PC-9 (cell line): ENCODE measurements around the gene MCM3.

Experiments
- EZH2 ChIP-seq: fragments of 200-600 bp; sonication (generic); IDR thresholded peaks from 2 replicates; pipeline ENCODE4 v1.8.0; 2017; ENCODE audit warnings: antibody characterized with exemption, low read depth
- TF ChIP-seq, protein P1 (sequence below): fragments of 200-600 bp; sonication (generic); conservative IDR thresholded peaks from 2 replicates; pipeline ENCODE4 v1.6.1; 2017; ENCODE audit warnings: mixed run types, antibody characterized with exemption, mild to moderate bottlenecking, moderate library complexity

DNA sequence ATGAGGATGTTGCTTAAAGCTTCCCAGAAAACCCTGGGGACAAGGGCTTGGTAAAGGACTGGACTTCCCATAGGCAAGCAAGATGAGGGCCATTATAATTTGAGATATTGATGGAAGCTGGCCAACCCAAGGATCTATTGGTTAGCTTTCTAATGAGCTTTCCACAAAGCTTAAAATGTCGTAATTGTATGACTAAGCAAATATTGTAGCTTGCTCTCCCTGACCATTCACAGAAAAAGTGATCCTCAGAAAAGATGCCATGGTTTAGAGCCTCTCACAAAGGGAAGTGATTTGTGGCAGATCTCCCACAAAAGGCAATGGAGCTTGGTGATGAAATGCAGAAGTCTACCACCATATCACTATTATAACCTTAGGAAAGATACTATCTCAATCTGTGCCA lies 53.9 kb downstream of the MCM3 start:
- TF ChIP-seq, protein P1, sequence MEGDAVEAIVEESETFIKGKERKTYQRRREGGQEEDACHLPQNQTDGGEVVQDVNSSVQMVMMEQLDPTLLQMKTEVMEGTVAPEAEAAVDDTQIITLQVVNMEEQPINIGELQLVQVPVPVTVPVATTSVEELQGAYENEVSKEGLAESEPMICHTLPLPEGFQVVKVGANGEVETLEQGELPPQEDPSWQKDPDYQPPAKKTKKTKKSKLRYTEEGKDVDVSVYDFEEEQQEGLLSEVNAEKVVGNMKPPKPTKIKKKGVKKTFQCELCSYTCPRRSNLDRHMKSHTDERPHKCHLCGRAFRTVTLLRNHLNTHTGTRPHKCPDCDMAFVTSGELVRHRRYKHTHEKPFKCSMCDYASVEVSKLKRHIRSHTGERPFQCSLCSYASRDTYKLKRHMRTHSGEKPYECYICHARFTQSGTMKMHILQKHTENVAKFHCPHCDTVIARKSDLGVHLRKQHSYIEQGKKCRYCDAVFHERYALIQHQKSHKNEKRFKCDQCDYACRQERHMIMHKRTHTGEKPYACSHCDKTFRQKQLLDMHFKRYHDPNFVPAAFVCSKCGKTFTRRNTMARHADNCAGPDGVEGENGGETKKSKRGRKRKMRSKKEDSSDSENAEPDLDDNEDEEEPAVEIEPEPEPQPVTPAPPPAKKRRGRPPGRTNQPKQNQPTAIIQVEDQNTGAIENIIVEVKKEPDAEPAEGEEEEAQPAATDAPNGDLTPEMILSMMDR = no peak
- no peak for TF ChIP-seq EZH2
